ENCODE data around the gene NFATC4. TPM values are rescaled to one million over a fixed set of nuclear protein-coding genes. Genes with fewer than 3 reads are reported as not detected.

The NFATC4 gene
- total and polyA plus RNA-seq, 2 of the 4 experiments (the other 2 are of a cell fraction), result 15.6 to 35.8 TPM

GRCh38 chr14:24348186-24348585, 19.8 kb upstream of the NFATC4 start:
- no peak overlapping the region for H3K9ac ChIP-seq (ENCODE audit: low read depth, low read length)
- H2AK9ac ChIP-seq (replicated peaks; ENCODE audit: low read depth, low read length, poor library complexity), result no peak overlapping the region
- H4K8ac ChIP-seq (ENCODE audit: low read depth in 2 of 2, low read length in 2 of 2), result no peak overlapping the region
- no peak overlapping the region for H3K56ac ChIP-seq (ENCODE audit: extremely low read depth, insufficient read depth, low read length)
- BruUV-seq (replicated peaks), result no TSS peak
- no peak overlapping the region for H3K27ac ChIP-seq (ENCODE audit: insufficient read depth, low read length)
- no peak overlapping the region for H3K4me2 ChIP-seq (ENCODE audit: low read depth, low read length)
- H3K14ac ChIP-seq (replicated peaks; ENCODE audit: low read depth, low read length), result no peak overlapping the region
- dilution Hi-C loops (cut with HindIII; ENCODE audit: low sequenced_read_pairs, unreplicated experiment) (no loop called here), in situ Hi-C loops (cut with MboI; ENCODE audit: low sequenced_read_pairs) (no loop called here), intact Hi-C loops (cut with micrococcal nuclease) (no loop called here)
- no peak for DNase-seq
- no peak overlapping the region for H2AFZ ChIP-seq (replicated peaks; ENCODE audit: low read length, poor library complexity)
- no peaks in the 10 kb centered on the region for H3K36me3 ChIP-seq (ENCODE audit: control insufficient read depth, insufficient read depth, low read length)
- POLR2A ChIA-PET (ENCODE audit: unreplicated experiment), result no interaction called here
- H4K20me1 ChIP-seq (ENCODE audit: insufficient read depth, low read length), result no peaks in the 10 kb centered on the region
- TF ChIP-seq CHD1 (IDR thresholded peaks at IDR 0.05; ENCODE audit: low read depth, low read length), result no peak
- no peak for TF ChIP-seq MAFK (IDR thresholded peaks at IDR 0.05; ENCODE audit: low read depth, low read length)
- TF ChIP-seq RFX5 (IDR thresholded peaks at IDR 0.05; ENCODE audit: low read depth, low read length), result no peak
- TF ChIP-seq RAD21 (IDR thresholded peaks at IDR 0.05; ENCODE audit: low read length), result no peak
- H2BK5ac ChIP-seq (ENCODE audit: low read depth, low read length, poor library complexity, severe bottlenecking), result no peak overlapping the region
- H4K91ac ChIP-seq (ENCODE audit: insufficient read depth, low read depth, low read length), result no peak overlapping the region
- WGBS, 2 experiments (ENCODE audit: extremely low coverage in 2 of 2, insufficient read length in 1 of 2), result no CpG with 5 or more reads among the region's 2 CpGs
- H2BK15ac ChIP-seq (ENCODE audit: low read depth, low read length), result no peak overlapping the region
- no peak overlapping the region for H3K4me3 ChIP-seq (ENCODE audit: insufficient read depth, low read depth, low read length)
- H4K5ac ChIP-seq (ENCODE audit: low read depth, low read length), result no peak overlapping the region
- no peaks in the 10 kb centered on the region for H3K9me1 ChIP-seq (ENCODE audit: insufficient read depth, low read length)
- H3K27me3 ChIP-seq (ENCODE audit: control insufficient read depth, insufficient read depth, low read length), result peaks cover 39% of the 10 kb centered on the region
- H2BK20ac ChIP-seq (ENCODE audit: low read depth, low read length), result no peak overlapping the region
- H3K23ac ChIP-seq (ENCODE audit: low read depth, low read length), result no peak overlapping the region
- peaks cover 5% of the 10 kb centered on the region for H3K4me1 ChIP-seq (ENCODE audit: control insufficient read depth, insufficient read depth, low read length)
- H3K9me3 ChIP-seq (ENCODE audit: control insufficient read depth, insufficient read depth, low read length), result no peaks in the 10 kb centered on the region
- H3K79me1 ChIP-seq (ENCODE audit: low read depth in 1 of 2, low read length in 2 of 2), result no peaks in the 10 kb centered on the region
- ATAC-seq (ENCODE audit: low read depth), result no peak
- H3K4ac ChIP-seq (ENCODE audit: low read depth, low read length), result no peak overlapping the region
- CTCF ChIA-PET, result interaction anchor here (0.5 to 1.2 kb wide), 4 partner anchors 11 to 81 kb away, joined by 3 to 7 read pairs (median 5); no protein-coding TSS in a partner anchor
- H3K18ac ChIP-seq (ENCODE audit: low read depth, low read length), result no peak overlapping the region
- no peak overlapping the region for H2AK5ac ChIP-seq (ENCODE audit: low read depth, low read length)
- no peak overlapping the region for H2BK120ac ChIP-seq (ENCODE audit: low read depth, low read length)

Data from IMR-90 (cell line).